Liver (tissue), 9 donors: Measurements from ENCODE around the gene KRT4. TPM values are rescaled to one million over a fixed set of nuclear protein-coding genes. Genes with fewer than 3 reads are reported as not detected.

Experiments used
- DNase-seq: peaks from one replicate; pipeline ENCODE4 v3.0.0-alpha.2; 2017; ENCODE audit warnings: low spot score
- H3K27ac ChIP-seq, 2 donors: one replicate each; pipeline ENCODE4 v1.7.0; 2013; ENCODE audit warnings: inconsistent platforms in 2 of 2, low read length in 2 of 2, control low read depth in 1 of 2, low read depth in 1 of 2, mild to moderate bottlenecking in 1 of 2
- H3K27me3 ChIP-seq, 4 donors: one replicate each; pipeline versions ENCODE4 v1.6.1 to v1.7.0; 2013; ENCODE audit warnings: low read length in 3 of 4, inconsistent platforms in 1 of 4, mild to moderate bottlenecking in 1 of 4, moderate library complexity in 1 of 4; ENCODE audit not compliant: control insufficient read depth in 4 of 4, insufficient read depth in 4 of 4
- H3K36me3 ChIP-seq, 4 donors: one replicate each; pipeline versions ENCODE4 v1.6.1 to v1.7.0; 2013; ENCODE audit warnings: low read length in 3 of 4, mild to moderate bottlenecking in 3 of 4, low read depth in 1 of 4, moderate library complexity in 1 of 4; ENCODE audit not compliant: control insufficient read depth in 4 of 4, insufficient read depth in 3 of 4
- H3K4me1 ChIP-seq, 4 donors: one replicate each; pipeline versions ENCODE4 v1.6.1 to v1.7.0; 2013; ENCODE audit warnings: low read length in 3 of 4, mild to moderate bottlenecking in 3 of 4, moderate library complexity in 1 of 4; ENCODE audit not compliant: control insufficient read depth in 4 of 4, insufficient read depth in 4 of 4
- H3K4me3 ChIP-seq, 3 donors: one replicate each; pipeline versions ENCODE4 v1.6.1 to v1.7.0; 2013; ENCODE audit warnings: low read length in 3 of 3, control low read depth in 1 of 3, low read depth in 1 of 3, mild to moderate bottlenecking in 1 of 3
- H3K9ac ChIP-seq, 2 donors: one replicate each; pipeline ENCODE4 v1.7.0; 2013; ENCODE audit warnings: low read length in 2 of 2, mild to moderate bottlenecking in 2 of 2, moderate library complexity in 2 of 2, control low read depth in 1 of 2, low read depth in 1 of 2
- H3K9me3 ChIP-seq, 4 donors: one replicate each; pipeline versions ENCODE4 v1.6.1 to v1.7.0; 2013; ENCODE audit warnings: low read length in 3 of 4; ENCODE audit not compliant: control insufficient read depth in 4 of 4
- ATF3 ChIP-seq: IDR thresholded peaks from 2 replicates; pipeline ENCODE4 v1.6.1; 2016; ENCODE audit warnings: antibody characterized with exemption
- CTCF ChIP-seq: fragments of 150-350 bp; IDR thresholded peaks from 2 replicates; pipeline ENCODE4 v1.5.1; 2017; ENCODE audit warnings: improper control_type of control experiment, low read depth, low read length; ENCODE audit not compliant: missing input control
- EGR1 ChIP-seq, 2 donors: IDR thresholded peaks; 2 replicates each; pipeline ENCODE4 v1.6.1; 2016 to 2018; ENCODE audit warnings: antibody characterized with exemption in 2 of 2, low read depth in 2 of 2
- FOXA1 ChIP-seq: IDR thresholded peaks from 2 replicates; pipeline ENCODE4 v1.6.1; 2016; ENCODE audit warnings: antibody characterized with exemption
- FOXA2 ChIP-seq: IDR thresholded peaks from 2 replicates; pipeline ENCODE4 v1.6.1; 2016; ENCODE audit warnings: antibody characterized with exemption
- GABPA ChIP-seq, 2 donors: IDR thresholded peaks in 1 of 2; conservative IDR thresholded peaks in 1 of 2; 2 replicates each; pipeline ENCODE4 v1.6.1; 2016; ENCODE audit warnings: antibody characterized with exemption in 2 of 2, mild to moderate bottlenecking in 1 of 2, moderate library complexity in 1 of 2
- HNF4A ChIP-seq, 2 donors: conservative IDR thresholded peaks; 2 replicates each; pipeline ENCODE4 v1.6.1; 2016; ENCODE audit warnings: antibody characterized with exemption in 2 of 2, mild to moderate bottlenecking in 2 of 2
- HNF4G ChIP-seq: IDR thresholded peaks from 2 replicates; pipeline ENCODE4 v1.6.1; 2016; ENCODE audit warnings: antibody characterized with exemption
- JUND ChIP-seq, 2 donors: IDR thresholded peaks; 2 replicates each; pipeline ENCODE4 v1.6.1; 2016; ENCODE audit warnings: antibody characterized with exemption in 2 of 2
- MAX ChIP-seq: IDR thresholded peaks from 2 replicates; pipeline ENCODE4 v1.6.1; 2016; ENCODE audit warnings: antibody characterized with exemption
- NR2F2 ChIP-seq: IDR thresholded peaks from 2 replicates; pipeline ENCODE4 v1.6.1; 2016; ENCODE audit warnings: antibody characterized with exemption
- RAD21 ChIP-seq, 2 donors: IDR thresholded peaks; 2 replicates each; pipeline ENCODE4 v1.6.1; 2016; ENCODE audit warnings: antibody characterized with exemption in 2 of 2, mild to moderate bottlenecking in 2 of 2
- REST ChIP-seq: IDR thresholded peaks from 2 replicates; pipeline ENCODE4 v1.6.1; 2016; ENCODE audit warnings: antibody characterized with exemption, mild to moderate bottlenecking
- RXRA ChIP-seq, 2 donors: IDR thresholded peaks; 2 replicates each; pipeline ENCODE4 v1.6.1; 2017 to 2018; ENCODE audit warnings: antibody characterized with exemption in 2 of 2, mild to moderate bottlenecking in 1 of 2
- SP1 ChIP-seq: IDR thresholded peaks from 2 replicates; pipeline ENCODE4 v1.6.1; 2018; ENCODE audit warnings: antibody characterized with exemption, mild to moderate bottlenecking
- TAF1 ChIP-seq: conservative IDR thresholded peaks from 2 replicates; pipeline ENCODE4 v1.6.1; 2016; ENCODE audit warnings: antibody characterized with exemption, mild to moderate bottlenecking
- YY1 ChIP-seq: IDR thresholded peaks from 2 replicates; pipeline ENCODE4 v1.6.1; 2016; ENCODE audit warnings: antibody characterized with exemption, mild to moderate bottlenecking
- ZBTB33 ChIP-seq: IDR thresholded peaks from 2 replicates; pipeline ENCODE4 v1.6.1; 2016; ENCODE audit warnings: antibody characterized with exemption
- WGBS: extraction: QIAGEN DNeasy Blood & Tissue Kit; methylation state at CpG from one replicate; pipeline ENCODE4 v1.1.7; 2013; 5-methylcytosine and 5-hydroxymethylcytosine counted together
- polyA plus RNA-seq, 2 donors: library from polyadenylated mRNA; stranded (reverse) in 1 of 2; unstranded in 1 of 2; fragments of 200-250 nt in 1 of 2; fragments of >200 nt in 1 of 2; fragmentation: Nextera tagmentation in 1 of 2; extraction: Ambion mirVana in 1 of 2; gene quantifications; one replicate each; pipeline versions ENCODE4 v1.2.1 to v1.2.3, GENCODE V29; 2013 to 2015
- total RNA-seq, 2 donors: library from RNA; depleted of rRNA; stranded (reverse); fragments of >200 nt; gene quantifications; one replicate each; pipeline ENCODE4 v1.2.3, GENCODE V29; 2014
- donor health status: healthy.
- donor health status: healthy.
- donor health status: healthy.
- donor health status: healthy.
- donor health status: healthy.

The KRT4 gene
- total and polyA plus RNA-seq, 4 donors = 0.05 to 0.23 TPM; not detected in 2

GRCh38 chr12:52802442-52802841 is 11.5 kb downstream of the KRT4 start:
- DNase-seq = no peak

More at GRCh38 chr12:52802442-52802841, 11.5 kb downstream of the KRT4 start:
- TF ChIP-seq JUND (IDR thresholded peaks at IDR 0.05) (no peak), RXRA (IDR thresholded peaks at IDR 0.05) (no peak), HNF4G (no peak), NR2F2 (no peak), GABPA (IDR thresholded peaks at IDR 0.05 in 1 of 2, conservative IDR thresholded peaks at IDR 0.05 in 1 of 2) (no peak), RAD21 (IDR thresholded peaks at IDR 0.05) (no peak), EGR1 (IDR thresholded peaks at IDR 0.05; ENCODE audit: low read depth in 2 of 2) (no peak), REST (no peak), HNF4A (conservative IDR thresholded peaks at IDR 0.05) (no peak), FOXA2 (no peak), SP1 (no peak), MAX (no peak), ATF3 (no peak), ZBTB33 (no peak), TAF1 (no peak), FOXA1 (no peak), YY1 (no peak), CTCF (no peak)
- 71% methylated on average over 6 of the region's 6 CpGs for WGBS
- Histone ChIP-seq H3K36me3 (no peaks in the 10 kb centered on the region), H3K27ac (no peak overlapping the region), H3K27me3 (no peaks in the 10 kb centered on the region), H3K9ac (no peak overlapping the region), H3K4me1 (no peaks in the 10 kb centered on the region), H3K4me3 (no peak overlapping the region), H3K9me3 (no peaks in the 10 kb centered on the region)
